Measurements from ENCODE around the gene GNAL. TPM values are rescaled to one million over a fixed set of nuclear protein-coding genes. Genes with fewer than 3 reads are reported as not detected.
"Not testable (repeated sequence)": the region's sequence is repeated elsewhere in the genome, so short reads cannot be mapped to it uniquely, and the experiment has no call there.

The GNAL gene
- total RNA-seq (2014; rRNA removed; shearing (Covaris generic)) (21.2 and 21.6 TPM in 2 replicates), polyA plus RNA-seq (2016; fragmentation: Nextera tagmentation; extraction: Ambion mirVana) (6.2 and 7.5 TPM in 2 replicates)
- long read RNA-seq, partial matches to known transcripts = 1 of 5 reads
- long read RNA-seq, other reads (novel, unspliced or antisense) = 2 of 5 reads

GRCh38 chr18:11688972-11689668 lies at the start of gene GNAL:
Gene GNAL (plus strand): TSS chr18:11689264. CDS start chr18:11689564, 300 bp downstream.
- peaks cover 29% of the 10 kb centered on the region for H3K27me3 ChIP-seq (ENCODE audit: insufficient read depth)
- no peak within 1 kb of the TSS for H3K27ac Mint-ChIP-seq

GRCh38 chr18:11647310-11647709 lies 41.8 kb upstream of the GNAL start:
- H3K4me3 ChIP-seq = not testable (repeated sequence)

More at GRCh38 chr18:11688972-11689668, at the start of gene GNAL:
- peak within 1 kb of the TSS; percentile 81 for H3K4me3 Mint-ChIP-seq
- H3K27ac ChIP-seq (ENCODE audit: low read depth) = no peak within 1 kb of the TSS
- H3K4me2 ChIP-seq = peak within 1 kb of the TSS; percentile 84
- H3K27me3 Mint-ChIP-seq (ENCODE audit: insufficient read depth, low read depth, poor library complexity) = peaks cover 16% of the 10 kb centered on the region
- no peaks in the 10 kb centered on the region; the same call in 1 of the 2 replicates for H3K4me1 ChIP-seq (ENCODE audit: insufficient read depth)
- DNase-seq (ENCODE audit: low spot score) (peak; percentile 96), ATAC-seq (peak; percentile 92)
- H3K9me3 Mint-ChIP-seq = no peaks in the 10 kb centered on the region
- no peaks in the 10 kb centered on the region for H4K20me1 ChIP-seq (replicated peaks; ENCODE audit: insufficient read depth)
- H3K79me2 ChIP-seq (replicated peaks; ENCODE audit: insufficient read depth) = no peaks in the 10 kb centered on the region
- no peaks in the 10 kb centered on the region for H3K36me3 Mint-ChIP-seq (ENCODE audit: low read depth)
- H3K36me3 ChIP-seq (ENCODE audit: insufficient read depth) = no peaks in the 10 kb centered on the region
- peak within 1 kb of the TSS; percentile 94 for H2AFZ ChIP-seq
- TF ChIP-seq NANOG (IDR thresholded peaks at IDR 0.05; ENCODE audit: borderline replicate concordance) (no peak), CREB1 (CRISPR knock-in tag; IDR thresholded peaks at IDR 0.05; ENCODE audit: low read depth) (0 out of 2 replicates have a peak, but pooled peaks have one; percentile 51)
- H3K9me2 ChIP-seq (ENCODE audit: insufficient read depth) = peaks cover 2% of the 10 kb centered on the region; the same call in 1 of the 2 replicates
- H3K4me3 ChIP-seq = peak within 1 kb of the TSS; percentile 84
- peaks cover 5% of the 10 kb centered on the region; the same call in 2 of the 3 replicates for H3K4me1 Mint-ChIP-seq
- no peaks in the 10 kb centered on the region for H3F3A ChIP-seq (replicated peaks; ENCODE audit: low read depth)

GRCh38 chr18:11647804-11648203 lies 41.3 kb upstream of the GNAL start:
- ATAC-seq; H3K4me2 ChIP-seq; H3K79me2 ChIP-seq (replicated peaks; ENCODE audit: insufficient read depth); H3F3A ChIP-seq (replicated peaks; ENCODE audit: low read depth); DNase-seq (ENCODE audit: low spot score); H3K4me1 ChIP-seq (ENCODE audit: insufficient read depth); H3K36me3 ChIP-seq (ENCODE audit: insufficient read depth); H3K4me1 Mint-ChIP-seq; H3K27me3 Mint-ChIP-seq (ENCODE audit: insufficient read depth, low read depth, poor library complexity); H3K27ac Mint-ChIP-seq; H2AFZ ChIP-seq; H4K20me1 ChIP-seq (replicated peaks; ENCODE audit: insufficient read depth); H3K4me3 ChIP-seq; H3K9me2 ChIP-seq (ENCODE audit: insufficient read depth); H3K27ac ChIP-seq (ENCODE audit: low read depth); H3K27me3 ChIP-seq (ENCODE audit: insufficient read depth); H3K4me3 Mint-ChIP-seq: not testable (repeated sequence)
- Mint-ChIP-seq H3K36me3 (ENCODE audit: low read depth) (peaks cover 11% of the 10 kb centered on the region), H3K9me3 (peaks cover 29% of the 10 kb centered on the region)

More at GRCh38 chr18:11647310-11647709, 41.8 kb upstream of the GNAL start:
- H3K9me2 ChIP-seq (ENCODE audit: insufficient read depth); H3K27ac ChIP-seq (ENCODE audit: low read depth); H2AFZ ChIP-seq; H3K27me3 ChIP-seq (ENCODE audit: insufficient read depth); H3K27me3 Mint-ChIP-seq (ENCODE audit: insufficient read depth, low read depth, poor library complexity); DNase-seq (ENCODE audit: low spot score); H3K27ac Mint-ChIP-seq; ATAC-seq; H3K4me1 Mint-ChIP-seq; H3K36me3 ChIP-seq (ENCODE audit: insufficient read depth); H3K4me1 ChIP-seq (ENCODE audit: insufficient read depth); H3F3A ChIP-seq (replicated peaks; ENCODE audit: low read depth); H3K4me3 Mint-ChIP-seq; H4K20me1 ChIP-seq (replicated peaks; ENCODE audit: insufficient read depth); H3K79me2 ChIP-seq (replicated peaks; ENCODE audit: insufficient read depth); H3K4me2 ChIP-seq: not testable (repeated sequence)
- Mint-ChIP-seq H3K36me3 (ENCODE audit: low read depth) (peaks cover 11% of the 10 kb centered on the region), H3K9me3 (peaks cover 29% of the 10 kb centered on the region)

GRCh38 chr18:11649839-11650238 lies 39.2 kb upstream of the GNAL start:
- Histone ChIP-seq H3K4me2 (no peak overlapping the region), H3K36me3 (ENCODE audit: insufficient read depth) (no peaks in the 10 kb centered on the region; the same call in 1 of the 2 replicates), H3K9me2 (ENCODE audit: insufficient read depth) (no peaks in the 10 kb centered on the region), H3K27me3 (ENCODE audit: insufficient read depth) (no peaks in the 10 kb centered on the region), H2AFZ (no peak overlapping the region), H3K27ac (ENCODE audit: low read depth) (no peak overlapping the region), H3F3A (replicated peaks; ENCODE audit: low read depth) (no peaks in the 10 kb centered on the region), H3K4me1 (ENCODE audit: insufficient read depth) (no peaks in the 10 kb centered on the region), H3K79me2 (replicated peaks; ENCODE audit: insufficient read depth) (no peaks in the 10 kb centered on the region), H4K20me1 (replicated peaks; ENCODE audit: insufficient read depth) (no peaks in the 10 kb centered on the region), H3K4me3 (no peak overlapping the region)
- H3K36me3 Mint-ChIP-seq (ENCODE audit: low read depth) = peaks cover 11% of the 10 kb centered on the region
- no peak for ATAC-seq
- no peak for DNase-seq (ENCODE audit: low spot score)
- no peak overlapping the region for H3K27ac Mint-ChIP-seq
- peaks cover 29% of the 10 kb centered on the region for H3K9me3 Mint-ChIP-seq
- no peak overlapping the region for H3K4me3 Mint-ChIP-seq
- peaks cover 10% of the 10 kb centered on the region for H3K27me3 Mint-ChIP-seq (ENCODE audit: insufficient read depth, low read depth, poor library complexity)
- H3K4me1 Mint-ChIP-seq = no peaks in the 10 kb centered on the region
- TF ChIP-seq EZH2 (IDR thresholded peaks at IDR 0.05; ENCODE audit: low read depth, unreplicated experiment) (no peak), JUNB (IDR thresholded peaks at IDR 0.05; ENCODE audit: unreplicated experiment) (no peak)

Data from GM23338 (cell line).